Mucosa of stomach (tissue), 1 donor: ENCODE data around the gene CDC25B.

Experiments used
- H3K27me3 ChIP-seq: one replicate; pipeline ENCODE4 v1.7.0; 2013; ENCODE audit warnings: mild to moderate bottlenecking, low read length; ENCODE audit not compliant: control insufficient read depth, insufficient read depth
- H3K36me3 ChIP-seq: one replicate; pipeline ENCODE4 v1.7.0; 2013; ENCODE audit warnings: low read length; ENCODE audit not compliant: control insufficient read depth, insufficient read depth
- H3K4me1 ChIP-seq: one replicate; pipeline ENCODE4 v1.7.0; 2013; ENCODE audit warnings: mild to moderate bottlenecking, low read length; ENCODE audit not compliant: control insufficient read depth, insufficient read depth
- H3K4me3 ChIP-seq: one replicate; pipeline ENCODE4 v1.7.0; 2013; ENCODE audit warnings: low read length
- H3K9ac ChIP-seq: one replicate; pipeline ENCODE4 v1.7.0; 2013; ENCODE audit warnings: mild to moderate bottlenecking, low read length, moderate library complexity
- H3K9me3 ChIP-seq: one replicate; pipeline ENCODE4 v1.7.0; 2013; ENCODE audit warnings: mild to moderate bottlenecking, low read length, moderate library complexity; ENCODE audit not compliant: control insufficient read depth
- donor health status: Pancreatic carcinoma.

The CDC25B gene

DNA sequence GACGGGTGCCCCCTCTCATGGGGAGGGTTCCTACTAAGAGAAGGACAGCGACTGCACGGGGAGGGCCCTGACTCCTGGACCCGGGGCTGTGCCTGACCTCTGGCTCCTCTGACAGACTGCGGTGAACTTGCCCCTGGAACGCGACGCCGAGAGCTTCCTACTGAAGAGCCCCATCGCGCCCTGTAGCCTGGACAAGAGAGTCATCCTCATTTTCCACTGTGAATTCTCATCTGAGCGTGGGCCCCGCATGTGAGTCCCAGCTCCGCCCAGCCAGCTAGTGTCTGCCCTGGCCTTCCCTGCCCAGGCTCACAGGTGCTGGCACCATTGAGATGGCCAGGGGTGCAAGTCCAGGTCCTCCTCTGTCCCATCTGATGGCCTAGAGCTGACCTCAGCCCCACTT, 7.2 kb downstream of the CDC25B start:
- peaks cover 51% of the 10 kb centered on the region for H3K4me1 ChIP-seq
- no peaks in the 10 kb centered on the region for H3K27me3 ChIP-seq
- no peaks in the 10 kb centered on the region for H3K9me3 ChIP-seq
- H3K4me3 ChIP-seq = no peak overlapping the region
- no peak overlapping the region for H3K9ac ChIP-seq
- peaks cover 6% of the 10 kb centered on the region for H3K36me3 ChIP-seq

DNA sequence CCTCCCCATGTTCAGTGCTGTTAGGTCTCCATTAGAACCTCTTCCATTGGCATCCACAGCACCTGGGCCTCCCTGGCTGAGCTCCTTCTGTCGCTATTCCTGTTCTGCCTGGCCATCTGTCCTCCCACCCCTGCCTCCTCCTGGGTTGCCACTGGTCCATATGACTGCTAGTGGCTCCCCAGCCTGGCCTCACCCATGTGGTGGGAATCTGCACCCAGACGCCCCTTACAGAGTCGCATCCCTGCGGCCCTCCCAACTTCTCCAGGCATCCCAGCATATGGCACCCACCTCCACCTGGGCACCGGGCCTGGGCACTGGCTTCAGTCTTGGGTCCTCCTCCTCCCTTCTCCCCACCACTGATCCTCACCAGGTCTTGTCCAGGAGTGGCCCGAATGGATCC, 7.7 kb downstream of the CDC25B start:
- Histone ChIP-seq H3K9me3 (no peaks in the 10 kb centered on the region), H3K27me3 (no peaks in the 10 kb centered on the region), H3K4me3 (no peak overlapping the region), H3K4me1 (peaks cover 48% of the 10 kb centered on the region), H3K36me3 (peaks cover 6% of the 10 kb centered on the region), H3K9ac (no peak overlapping the region)

DNA sequence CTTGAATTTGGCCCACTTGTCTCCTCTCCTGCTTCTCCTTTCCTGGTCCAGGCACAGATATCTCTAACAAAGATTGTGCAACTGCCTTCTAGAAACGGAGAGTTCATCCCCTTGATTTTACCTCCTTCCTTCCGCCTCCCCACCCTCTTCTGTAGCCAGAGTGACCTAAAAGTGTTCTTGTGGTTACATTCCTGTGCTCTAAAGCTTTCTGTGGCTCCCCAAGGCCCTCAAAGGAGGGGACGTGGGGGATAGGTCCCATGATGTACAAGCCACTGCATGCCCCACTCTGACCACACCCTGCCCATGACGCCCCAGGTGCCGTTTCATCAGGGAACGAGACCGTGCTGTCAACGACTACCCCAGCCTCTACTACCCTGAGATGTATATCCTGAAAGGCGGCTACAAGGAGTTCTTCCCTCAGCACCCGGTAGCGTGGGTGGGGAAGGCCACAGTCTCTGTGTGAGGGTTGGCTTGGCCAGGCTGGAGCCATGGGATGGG, 8.2 kb downstream of the CDC25B start:
- peaks cover 6% of the 10 kb centered on the region for H3K36me3 ChIP-seq
- H3K4me3 ChIP-seq = no peak overlapping the region
- no peaks in the 10 kb centered on the region for H3K9me3 ChIP-seq
- H3K4me1 ChIP-seq = peaks cover 43% of the 10 kb centered on the region
- no peak overlapping the region for H3K9ac ChIP-seq
- H3K27me3 ChIP-seq = no peaks in the 10 kb centered on the region

DNA sequence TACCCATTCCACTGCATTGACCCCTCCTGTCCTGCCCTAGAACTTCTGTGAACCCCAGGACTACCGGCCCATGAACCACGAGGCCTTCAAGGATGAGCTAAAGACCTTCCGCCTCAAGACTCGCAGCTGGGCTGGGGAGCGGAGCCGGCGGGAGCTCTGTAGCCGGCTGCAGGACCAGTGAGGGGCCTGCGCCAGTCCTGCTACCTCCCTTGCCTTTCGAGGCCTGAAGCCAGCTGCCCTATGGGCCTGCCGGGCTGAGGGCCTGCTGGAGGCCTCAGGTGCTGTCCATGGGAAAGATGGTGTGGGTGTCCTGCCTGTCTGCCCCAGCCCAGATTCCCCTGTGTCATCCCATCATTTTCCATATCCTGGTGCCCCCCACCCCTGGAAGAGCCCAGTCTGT, 8.7 kb downstream of the CDC25B start:
- peaks cover 6% of the 10 kb centered on the region for H3K36me3 ChIP-seq
- no peaks in the 10 kb centered on the region for H3K9me3 ChIP-seq
- H3K27me3 ChIP-seq = no peaks in the 10 kb centered on the region
- H3K4me3 ChIP-seq = no peak overlapping the region
- H3K9ac ChIP-seq = no peak overlapping the region
- peaks cover 39% of the 10 kb centered on the region for H3K4me1 ChIP-seq

GRCh38 chr20:3808544-3808943, 12.4 kb downstream of the CDC25B start:
- H3K4me1 ChIP-seq = peaks cover 65% of the 10 kb centered on the region
- H3K27me3 ChIP-seq = no peaks in the 10 kb centered on the region
- no peaks in the 10 kb centered on the region for H3K9me3 ChIP-seq
- no peaks in the 10 kb centered on the region for H3K36me3 ChIP-seq
- no peak overlapping the region for H3K4me3 ChIP-seq
- peak overlapping the region; percentile 66 for H3K9ac ChIP-seq

- Histone ChIP-seq H3K9me3 (no peaks in the 10 kb centered on the region), H3K27me3 (no peaks in the 10 kb centered on the region), H3K4me1 (peaks cover 58% of the 10 kb centered on the region), H3K9ac (peak overlapping the region; percentile 64), H3K4me3 (no peak overlapping the region), H3K36me3 (no peaks in the 10 kb centered on the region)
Observed at GRCh38 chr20:3811467-3812258, 15.6 kb downstream of the CDC25B start.

GRCh38 chr20:3812259-3812681, 16.2 kb downstream of the CDC25B start:
- no peaks in the 10 kb centered on the region for H3K9me3 ChIP-seq
- peaks cover 52% of the 10 kb centered on the region for H3K4me1 ChIP-seq
- no peaks in the 10 kb centered on the region for H3K27me3 ChIP-seq
- no peak overlapping the region for H3K9ac ChIP-seq
- H3K4me3 ChIP-seq = no peak overlapping the region
- no peaks in the 10 kb centered on the region for H3K36me3 ChIP-seq

GRCh38 chr20:3812975-3813847, 17.1 kb downstream of the CDC25B start:
- H3K36me3 ChIP-seq = no peaks in the 10 kb centered on the region
- H3K4me3 ChIP-seq = no peak overlapping the region
- H3K9me3 ChIP-seq = no peaks in the 10 kb centered on the region
- no peak overlapping the region for H3K9ac ChIP-seq
- H3K4me1 ChIP-seq = peaks cover 44% of the 10 kb centered on the region
- no peaks in the 10 kb centered on the region for H3K27me3 ChIP-seq

DNA sequence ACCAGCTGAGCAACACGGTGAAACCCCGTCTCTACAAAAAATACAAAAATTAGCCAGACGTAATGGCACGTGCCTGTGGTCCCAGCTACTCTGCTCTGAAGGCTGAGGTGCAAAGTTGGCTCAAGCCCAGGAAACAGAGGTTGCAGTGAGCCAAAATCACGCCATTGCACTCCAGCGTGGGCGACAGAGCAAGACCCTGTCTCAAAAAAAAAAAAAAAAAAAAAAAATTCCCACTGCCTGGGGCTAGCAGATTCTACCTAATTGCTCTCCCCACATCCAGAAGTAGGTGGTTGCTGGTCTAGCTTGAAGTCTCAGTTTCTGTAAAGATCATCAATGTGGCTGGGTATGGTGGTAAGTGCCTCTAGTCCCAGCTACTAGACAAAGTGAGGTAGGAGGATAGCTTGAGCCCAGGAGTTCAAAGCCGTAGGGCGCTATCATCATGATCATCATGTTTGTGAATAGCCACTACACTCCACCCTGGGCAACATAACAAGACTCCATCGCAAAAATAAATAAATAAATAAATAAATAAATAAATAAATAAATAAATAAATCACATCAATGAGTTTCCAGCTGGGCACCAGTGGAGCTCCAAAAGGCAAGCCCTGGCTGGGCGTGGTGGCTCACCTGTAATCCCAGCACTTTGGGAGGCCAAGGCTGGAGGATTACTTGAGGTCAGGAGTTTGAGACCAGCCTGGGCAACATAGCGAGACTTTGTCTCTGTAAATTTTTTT, 17.9 kb downstream of the CDC25B start:
- no peaks in the 10 kb centered on the region for H3K36me3 ChIP-seq
- no peaks in the 10 kb centered on the region for H3K9me3 ChIP-seq
- H3K9ac ChIP-seq = no peak overlapping the region
- H3K4me1 ChIP-seq = peaks cover 46% of the 10 kb centered on the region
- no peaks in the 10 kb centered on the region for H3K27me3 ChIP-seq
- no peak overlapping the region for H3K4me3 ChIP-seq

DNA sequence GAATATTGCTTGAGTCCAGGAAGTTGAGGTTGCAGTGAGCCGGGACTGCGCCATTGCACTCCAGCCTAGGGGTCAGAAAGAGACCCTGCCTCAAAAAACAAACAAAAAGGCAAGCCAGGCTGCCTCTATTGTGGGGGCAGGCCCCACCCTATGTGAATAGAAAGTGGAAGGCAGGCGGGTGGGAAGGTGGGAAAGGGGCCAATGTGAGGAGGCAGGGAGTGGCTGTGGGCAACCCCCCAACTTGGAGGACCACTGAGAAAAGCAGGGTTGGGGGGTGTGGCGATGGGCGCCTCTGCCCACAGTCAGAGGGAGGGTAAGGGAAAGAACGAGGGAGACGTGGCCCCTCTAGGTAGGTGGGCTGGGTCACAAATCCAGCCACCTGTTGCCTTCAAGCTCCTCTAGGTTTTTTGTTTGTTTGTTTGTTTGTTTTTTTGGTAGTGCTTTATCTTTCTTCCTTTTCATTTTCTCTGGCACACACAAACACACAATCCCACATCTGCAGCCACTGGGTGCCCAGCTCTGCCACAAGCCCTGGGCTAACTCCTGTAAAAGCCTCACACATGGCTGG, 18.9 kb downstream of the CDC25B start:
- Histone ChIP-seq H3K4me1 (peaks cover 53% of the 10 kb centered on the region), H3K36me3 (no peaks in the 10 kb centered on the region), H3K4me3 (no peak overlapping the region), H3K27me3 (no peaks in the 10 kb centered on the region), H3K9ac (no peak overlapping the region), H3K9me3 (no peaks in the 10 kb centered on the region)

DNA sequence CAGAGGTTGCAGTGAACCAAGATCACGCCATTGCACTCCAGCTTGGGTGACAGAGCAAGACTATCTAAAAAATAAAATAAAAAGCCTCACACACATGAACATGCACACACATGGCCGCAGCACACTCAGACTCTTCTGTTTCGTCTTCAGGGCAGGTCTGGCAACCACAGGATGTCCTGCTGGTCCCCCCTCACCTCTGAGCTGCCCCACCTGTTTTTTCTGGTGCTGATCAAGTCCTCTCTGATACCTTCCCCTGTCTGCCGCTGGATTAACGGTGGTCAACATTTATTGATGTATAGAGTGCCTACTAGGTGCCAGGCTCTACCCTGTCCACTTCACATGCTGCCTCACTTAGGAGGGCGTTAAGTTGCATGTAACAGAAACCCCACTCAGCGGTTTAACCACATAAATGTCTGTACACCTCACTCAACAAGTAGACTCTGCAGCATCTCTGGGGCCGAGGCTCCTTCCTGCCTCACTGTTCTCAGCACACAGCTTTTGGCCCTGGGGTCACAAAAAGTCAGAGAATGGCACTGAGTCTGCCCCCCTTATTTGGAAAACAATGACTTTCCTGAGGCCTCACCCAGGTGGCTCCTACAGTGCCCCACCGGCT, 19.7 kb downstream of the CDC25B start:
- Histone ChIP-seq H3K36me3 (no peaks in the 10 kb centered on the region), H3K9me3 (no peaks in the 10 kb centered on the region), H3K4me3 (no peak overlapping the region), H3K27me3 (no peaks in the 10 kb centered on the region), H3K4me1 (peaks cover 45% of the 10 kb centered on the region), H3K9ac (no peak overlapping the region)
